Epithelial cell of esophagus (primary cell): ENCODE measurements around the gene SSC5D.

Source experiments
- DNase-seq: peaks from one replicate; pipeline ENCODE4 v3.0.0; 2010; ENCODE audit warnings: low read depth
- H3K4me3 ChIP-seq: 2 replicates; pipeline ENCODE4 v1.5.1; 2011; ENCODE audit warnings: mild to moderate bottlenecking, low read length, control low read depth
- TF ChIP-seq, protein P1 (sequence below): IDR thresholded peaks from 2 replicates; pipeline ENCODE4 v1.5.1; 2011; ENCODE audit warnings: low read depth, mild to moderate bottlenecking, low read length, control low read depth, inconsistent platforms; ENCODE audit not compliant: insufficient read depth; ENCODE audit errors: missing control alignments

SSC5D gene

DNA sequence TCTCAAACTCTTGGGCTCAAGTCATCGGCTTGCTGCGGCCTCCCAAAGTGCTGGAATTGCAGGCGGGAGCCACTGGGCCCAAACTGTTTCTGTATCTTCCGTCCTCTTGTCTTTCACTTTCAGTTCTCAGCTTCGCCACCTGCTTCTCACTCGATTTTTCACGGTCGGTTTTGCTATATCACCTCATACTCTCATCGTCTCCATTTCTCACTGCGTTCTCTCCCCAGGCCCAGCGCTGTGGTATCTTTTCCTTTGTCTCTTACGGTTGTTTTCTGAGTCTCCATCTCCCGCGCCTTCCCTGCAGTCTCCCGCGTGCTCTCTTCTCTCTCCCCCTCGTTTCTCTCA lies 14.9 kb downstream of the SSC5D start:
- no peak for DNase-seq
- TF ChIP-seq, protein P1, sequence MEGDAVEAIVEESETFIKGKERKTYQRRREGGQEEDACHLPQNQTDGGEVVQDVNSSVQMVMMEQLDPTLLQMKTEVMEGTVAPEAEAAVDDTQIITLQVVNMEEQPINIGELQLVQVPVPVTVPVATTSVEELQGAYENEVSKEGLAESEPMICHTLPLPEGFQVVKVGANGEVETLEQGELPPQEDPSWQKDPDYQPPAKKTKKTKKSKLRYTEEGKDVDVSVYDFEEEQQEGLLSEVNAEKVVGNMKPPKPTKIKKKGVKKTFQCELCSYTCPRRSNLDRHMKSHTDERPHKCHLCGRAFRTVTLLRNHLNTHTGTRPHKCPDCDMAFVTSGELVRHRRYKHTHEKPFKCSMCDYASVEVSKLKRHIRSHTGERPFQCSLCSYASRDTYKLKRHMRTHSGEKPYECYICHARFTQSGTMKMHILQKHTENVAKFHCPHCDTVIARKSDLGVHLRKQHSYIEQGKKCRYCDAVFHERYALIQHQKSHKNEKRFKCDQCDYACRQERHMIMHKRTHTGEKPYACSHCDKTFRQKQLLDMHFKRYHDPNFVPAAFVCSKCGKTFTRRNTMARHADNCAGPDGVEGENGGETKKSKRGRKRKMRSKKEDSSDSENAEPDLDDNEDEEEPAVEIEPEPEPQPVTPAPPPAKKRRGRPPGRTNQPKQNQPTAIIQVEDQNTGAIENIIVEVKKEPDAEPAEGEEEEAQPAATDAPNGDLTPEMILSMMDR, result no peak
- H3K4me3 ChIP-seq, result no peak overlapping the region

DNA sequence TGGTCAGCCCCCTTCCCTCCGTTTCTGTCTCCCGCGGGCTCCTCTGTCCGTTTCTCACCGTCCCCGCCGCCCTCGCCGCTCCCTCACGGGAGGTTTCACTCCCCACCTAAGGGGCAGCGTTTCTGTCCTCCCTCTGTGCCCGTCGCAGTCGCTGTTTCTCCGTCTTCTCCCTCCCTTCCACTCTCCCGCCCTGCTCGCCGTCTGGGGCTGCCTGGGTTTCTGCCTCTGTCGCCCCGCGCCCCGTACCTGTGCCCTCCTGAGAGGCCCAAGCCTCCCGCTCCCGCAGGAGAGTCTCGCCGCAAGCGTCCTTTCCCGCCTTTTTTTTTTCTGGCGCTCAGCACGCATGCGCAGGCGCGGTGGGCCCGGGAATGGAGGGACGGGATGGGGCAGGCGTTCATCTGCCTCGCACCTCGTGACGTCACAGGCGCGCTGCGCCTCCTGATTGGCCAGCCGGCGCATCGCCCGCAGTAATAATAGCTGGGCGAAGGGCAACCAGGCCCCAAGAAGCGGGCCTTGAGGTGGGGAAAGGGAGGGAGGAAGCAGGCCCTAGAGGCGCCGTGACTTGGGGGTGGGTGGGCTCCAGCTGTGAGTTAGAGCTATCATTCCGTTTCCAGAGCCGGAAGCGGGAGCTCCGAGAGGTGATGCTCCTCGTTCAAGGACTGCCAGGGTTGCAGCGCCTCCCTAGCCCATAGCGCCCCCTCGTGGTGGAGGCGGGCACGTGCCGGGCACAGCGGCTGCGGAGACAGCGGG lies 15.4 kb downstream of the SSC5D start:
- peak overlapping the region; percentile 44 for H3K4me3 ChIP-seq
- TF ChIP-seq, protein P1, result peak; percentile 83
- peak; percentile 87 for DNase-seq

DNA sequence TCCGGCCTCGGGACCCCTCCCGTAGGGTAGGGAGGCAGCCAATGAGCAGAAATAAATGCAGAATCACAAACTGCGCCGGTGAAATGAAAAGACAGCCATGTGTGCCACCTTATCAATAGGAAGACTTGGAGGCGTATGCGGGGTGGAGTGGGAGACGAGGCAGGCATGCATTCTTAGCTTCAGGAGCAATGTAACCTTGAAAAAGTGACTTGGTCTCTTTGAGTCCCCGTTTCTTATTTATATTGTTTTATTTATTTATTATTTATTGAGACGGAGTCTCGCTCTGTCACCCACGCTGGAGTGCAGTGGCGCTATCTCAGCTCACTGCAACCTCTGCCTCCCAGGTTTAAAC lies 16.0 kb downstream of the SSC5D start:
- DNase-seq, result no peak
- H3K4me3 ChIP-seq, result no peak overlapping the region
- TF ChIP-seq, protein P1, result no peak

- TF ChIP-seq, protein P1, result no peak
- H3K4me3 ChIP-seq, result no peak overlapping the region
- no peak for DNase-seq
Measured at GRCh38 chr19:55504981-55505380, 16.7 kb downstream of the SSC5D start.

DNA sequence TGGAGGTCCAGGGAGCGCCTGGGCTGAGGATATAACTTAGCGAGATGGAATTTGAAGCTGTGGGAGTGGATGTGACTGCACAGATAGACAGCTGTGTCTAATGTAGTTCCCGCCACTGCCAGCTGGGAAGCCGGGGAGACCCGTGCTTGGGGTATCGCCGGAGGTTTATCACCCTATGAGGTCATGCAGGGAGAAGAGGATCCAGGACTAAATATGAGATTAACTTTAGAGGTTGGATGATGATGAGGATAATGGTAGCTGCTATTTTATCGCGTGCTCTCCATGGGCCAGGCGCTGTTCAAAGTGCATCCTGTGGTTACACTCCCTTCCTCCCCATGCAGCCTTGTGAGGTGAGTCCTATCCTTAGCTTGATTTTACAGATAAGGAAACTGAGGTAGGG lies 19.9 kb downstream of the SSC5D start:
- H3K4me3 ChIP-seq, result no peak overlapping the region
- TF ChIP-seq, protein P1, result no peak
- no peak for DNase-seq

DNA sequence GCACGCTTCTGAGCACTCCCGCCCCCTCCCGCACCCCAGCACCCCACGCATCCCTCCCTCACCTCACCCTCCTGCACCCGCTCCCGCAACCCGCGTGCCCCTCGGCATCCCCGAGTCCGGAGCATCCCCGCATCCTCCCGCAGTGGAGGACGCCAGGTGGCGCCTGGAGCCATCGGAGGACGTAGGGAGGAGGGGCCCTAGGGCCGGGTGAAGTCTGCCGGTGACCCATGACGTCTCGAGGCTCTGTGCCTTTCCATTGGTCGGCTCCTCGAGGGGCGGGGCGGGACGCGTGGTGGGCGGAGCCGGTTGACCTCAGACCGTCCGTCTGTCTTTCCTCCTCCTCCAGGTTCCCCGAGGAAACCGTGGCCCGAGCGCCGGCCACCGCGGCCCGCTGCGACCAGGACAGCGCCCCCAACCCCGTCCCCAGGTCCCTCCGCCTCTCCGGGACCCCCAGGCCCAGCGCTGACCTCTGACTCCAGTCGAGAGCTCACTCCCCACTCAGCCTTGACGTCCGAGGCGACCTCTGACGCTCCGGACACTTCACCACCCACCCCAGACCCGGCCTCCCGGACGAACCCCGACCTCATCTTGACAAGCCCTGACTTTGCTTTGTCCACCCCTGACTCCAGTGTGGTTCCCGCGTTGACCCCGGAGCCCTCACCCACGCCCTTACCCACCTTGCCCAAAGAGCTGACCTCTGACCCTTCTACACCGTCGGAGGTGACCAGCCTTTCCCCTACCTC lies 28.8 kb downstream of the SSC5D start:
- peak; percentile 91 for DNase-seq
- peak overlapping the region; percentile 52 for H3K4me3 ChIP-seq
- TF ChIP-seq, protein P1, result peak; percentile 89
